HepG2 (cell line): ENCODE measurements around the gene ELMO2. TPM values are rescaled to one million over a fixed set of nuclear protein-coding genes. Genes with fewer than 3 reads are reported as not detected.
A peak's percentile ranks its signal among the peaks of the same experiment; 100 is the strongest.

ENCODE experiments used
- HNRNPL ChIP-seq: fragments of 200-400 bp; formaldehyde crosslinking; IDR thresholded peaks from 2 replicates; pipeline ENCODE4 v1.6.1; 2017; ENCODE audit warnings: mild to moderate bottlenecking, low read depth, low read length
- IKZF1 ChIP-seq: fragments of 450-650 bp; IDR thresholded peaks from 2 replicates; pipeline ENCODE4 v1.7.1; 2016
- NKX3-1 ChIP-seq: sonication (generic); formaldehyde crosslinking; IDR thresholded peaks from 2 replicates; pipeline ENCODE4 v1.5.0; 2020; ENCODE audit warnings: missing genetic modification reagents
- PLRG1 ChIP-seq: fragments of 450-650 bp; conservative IDR thresholded peaks from 2 replicates; pipeline ENCODE4 v1.6.1; 2016
- RFX3 ChIP-seq: IDR thresholded peaks from 2 replicates; pipeline ENCODE4 v1.6.1; 2016; ENCODE audit warnings: missing biosample characterization, missing genetic modification reagents
- SMC3 ChIP-seq: IDR thresholded peaks from 2 replicates; pipeline ENCODE4 v1.6.1; 2011; ENCODE audit warnings: low read length, improper control_type of control experiment
- SOX5 ChIP-seq: IDR thresholded peaks from 2 replicates; pipeline ENCODE4 v1.6.1; 2016; ENCODE audit warnings: borderline replicate concordance
- ZC3H4 ChIP-seq: sonication (generic); formaldehyde crosslinking; IDR thresholded peaks from 2 replicates; pipeline ENCODE4 v1.4.0; 2020; ENCODE audit warnings: missing genetic modification reagents, borderline replicate concordance
- ZMAT3 ChIP-seq: sonication (generic); formaldehyde crosslinking; conservative IDR thresholded peaks from 2 replicates; pipeline ENCODE4 v1.7.0; 2021; ENCODE audit warnings: missing genetic modification reagents
- ZMYM4 ChIP-seq: sonication (generic); formaldehyde crosslinking; IDR thresholded peaks from 2 replicates; pipeline ENCODE4 v1.8.1; 2023; ENCODE audit warnings: mild to moderate bottlenecking, missing genetic modification reagents
- ZNF296 ChIP-seq: sonication (generic); formaldehyde crosslinking; conservative IDR thresholded peaks from 2 replicates; pipeline ENCODE4 v1.5.0; 2020; ENCODE audit warnings: mild to moderate bottlenecking, missing genetic modification reagents
- ZNF33B ChIP-seq: sonication (generic); formaldehyde crosslinking; IDR thresholded peaks from 2 replicates; pipeline ENCODE4 v1.5.1; 2020; ENCODE audit warnings: mild to moderate bottlenecking, missing genetic modification reagents
- ZNF460 ChIP-seq: sonication (generic); formaldehyde crosslinking; IDR thresholded peaks from 2 replicates; pipeline ENCODE4 v1.5.1; 2020; ENCODE audit warnings: missing genetic modification reagents, mild to moderate bottlenecking, borderline replicate concordance
- ZNF567 ChIP-seq: sonication (generic); formaldehyde crosslinking; IDR thresholded peaks from 2 replicates; pipeline ENCODE4 v1.8.1; 2023; ENCODE audit warnings: mild to moderate bottlenecking, missing genetic modification reagents, borderline replicate concordance
- ZNF652 ChIP-seq: IDR thresholded peaks from 2 replicates; pipeline ENCODE4 v1.6.1; 2016; ENCODE audit warnings: low read depth, borderline replicate concordance
- ZNF883 ChIP-seq: sonication (generic); formaldehyde crosslinking; IDR thresholded peaks from 2 replicates; pipeline ENCODE4 v1.5.1; 2020; ENCODE audit warnings: mild to moderate bottlenecking, missing genetic modification reagents; ENCODE audit errors: not compliant biosample characterization
- ZZZ3 ChIP-seq: sonication (generic); formaldehyde crosslinking; IDR thresholded peaks from 2 replicates; pipeline ENCODE4 v1.4.0; 2020; ENCODE audit warnings: missing genetic modification reagents, mild to moderate bottlenecking, borderline replicate concordance
- polyA plus RNA-seq, 8 experiments: library from polyadenylated mRNA; depleted of rRNA in 3 of 8; stranded (reverse) in 7 of 8; unstranded in 1 of 8; fragments of >200 nt; fragmentation: Illumina TruSeq in 4 of 8; extraction: Trizol in 4 of 8; gene quantifications; 2 replicates each; pipeline versions ENCODE4 v1.2.1 to v1.2.3, GENCODE V29; 2011 to 2016; ENCODE audit warnings: low read depth in 4 of 8, missing spikeins in 1 of 8, mixed read lengths in 1 of 8; ENCODE audit not compliant: insufficient read depth in 1 of 8
- total RNA-seq, 5 experiments: library from RNA; depleted of rRNA; stranded (reverse); fragments of >200 nt; fragmentation: Illumina TruSeq; extraction: Trizol; gene quantifications; 2 replicates each; pipeline ENCODE4 v1.2.3, GENCODE V29; 2016; ENCODE audit warnings: low read depth in 1 of 5
- TF ChIP-seq, protein P1 (sequence below): sonication (generic); formaldehyde crosslinking; IDR thresholded peaks from 2 replicates; pipeline ENCODE4 v1.4.0; 2020; ENCODE audit warnings: missing genetic modification reagents, borderline replicate concordance
- TF ChIP-seq, protein P2 (sequence below): sonication (generic); formaldehyde crosslinking; IDR thresholded peaks from 2 replicates; pipeline ENCODE4 v1.5.0; 2020; ENCODE audit warnings: mild to moderate bottlenecking, missing genetic modification reagents, borderline replicate concordance
- TF ChIP-seq, protein P3 (sequence below): IDR thresholded peaks from 2 replicates; pipeline ENCODE4 v1.6.1; 2016

The ELMO2 gene
- total and polyA plus RNA-seq, 2 of the 13 experiments (the other 11 are each of a cell fraction or from before 2014, with no cell fraction given): 30.6 to 35.7 TPM

DNA sequence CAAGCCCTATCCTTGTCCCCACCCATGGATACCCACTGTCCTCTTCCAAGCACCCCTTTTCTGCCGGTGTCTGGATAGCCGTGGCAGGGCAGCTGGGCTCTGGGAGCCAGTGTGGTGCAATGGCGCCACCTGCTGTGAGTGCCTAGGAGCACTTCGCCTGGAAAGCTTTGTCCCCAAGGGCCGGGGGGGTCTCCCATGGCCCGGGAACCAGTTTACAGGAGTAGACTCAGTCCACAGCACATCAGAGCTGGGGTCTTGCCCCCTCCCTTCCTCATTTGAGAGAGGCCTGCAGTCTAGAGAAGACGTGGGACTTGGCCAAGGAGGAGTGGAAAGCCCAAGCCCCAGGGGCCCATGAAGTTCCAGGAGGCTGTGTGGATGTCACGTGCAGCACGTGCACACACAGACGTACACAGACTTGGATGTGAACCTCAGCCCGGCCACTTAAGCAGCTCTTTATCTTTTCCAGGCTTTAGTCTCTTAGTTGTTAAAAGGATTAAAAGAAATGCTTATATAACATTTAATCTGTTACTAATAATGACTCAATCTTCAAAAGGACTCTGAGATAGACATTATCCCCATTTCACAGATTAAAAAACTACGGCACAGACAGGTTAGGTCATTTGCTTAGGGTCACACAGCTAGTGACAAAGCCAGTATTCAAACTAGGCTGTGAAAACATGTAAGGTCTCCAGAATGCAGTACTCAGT, 57.2 kb downstream of the ELMO2 start (continued):
- TF ChIP-seq, protein P1, sequence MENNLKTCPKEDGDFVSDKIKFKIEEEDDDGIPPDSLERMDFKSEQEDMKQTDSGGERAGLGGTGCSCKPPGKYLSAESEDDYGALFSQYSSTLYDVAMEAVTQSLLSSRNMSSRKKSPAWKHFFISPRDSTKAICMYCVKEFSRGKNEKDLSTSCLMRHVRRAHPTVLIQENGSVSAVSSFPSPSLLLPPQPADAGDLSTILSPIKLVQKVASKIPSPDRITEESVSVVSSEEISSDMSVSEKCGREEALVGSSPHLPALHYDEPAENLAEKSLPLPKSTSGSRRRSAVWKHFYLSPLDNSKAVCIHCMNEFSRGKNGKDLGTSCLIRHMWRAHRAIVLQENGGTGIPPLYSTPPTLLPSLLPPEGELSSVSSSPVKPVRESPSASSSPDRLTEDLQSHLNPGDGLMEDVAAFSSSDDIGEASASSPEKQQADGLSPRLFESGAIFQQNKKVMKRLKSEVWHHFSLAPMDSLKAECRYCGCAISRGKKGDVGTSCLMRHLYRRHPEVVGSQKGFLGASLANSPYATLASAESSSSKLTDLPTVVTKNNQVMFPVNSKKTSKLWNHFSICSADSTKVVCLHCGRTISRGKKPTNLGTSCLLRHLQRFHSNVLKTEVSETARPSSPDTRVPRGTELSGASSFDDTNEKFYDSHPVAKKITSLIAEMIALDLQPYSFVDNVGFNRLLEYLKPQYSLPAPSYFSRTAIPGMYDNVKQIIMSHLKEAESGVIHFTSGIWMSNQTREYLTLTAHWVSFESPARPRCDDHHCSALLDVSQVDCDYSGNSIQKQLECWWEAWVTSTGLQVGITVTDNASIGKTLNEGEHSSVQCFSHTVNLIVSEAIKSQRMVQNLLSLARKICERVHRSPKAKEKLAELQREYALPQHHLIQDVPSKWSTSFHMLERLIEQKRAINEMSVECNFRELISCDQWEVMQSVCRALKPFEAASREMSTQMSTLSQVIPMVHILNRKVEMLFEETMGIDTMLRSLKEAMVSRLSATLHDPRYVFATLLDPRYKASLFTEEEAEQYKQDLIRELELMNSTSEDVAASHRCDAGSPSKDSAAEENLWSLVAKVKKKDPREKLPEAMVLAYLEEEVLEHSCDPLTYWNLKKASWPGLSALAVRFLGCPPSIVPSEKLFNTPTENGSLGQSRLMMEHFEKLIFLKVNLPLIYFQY (CRISPR knock-in tag): no peak
- TF ChIP-seq IKZF1 (no peak), ZNF652 (CRISPR knock-in tag) (no peak), ZNF460 (CRISPR knock-in tag) (no peak), ZMAT3 (CRISPR knock-in tag) (no peak), SOX5 (CRISPR knock-in tag) (no peak), ZMYM4 (CRISPR knock-in tag) (no peak), ZC3H4 (CRISPR knock-in tag) (no peak), HNRNPL (no peak), SMC3 (peak; percentile 58), ZNF883 (CRISPR knock-in tag) (no peak), PLRG1 (no peak), ZZZ3 (CRISPR knock-in tag) (no peak), ZNF296 (CRISPR knock-in tag) (no peak), ZNF567 (CRISPR knock-in tag) (no peak), ZNF33B (no peak), RFX3 (CRISPR knock-in tag) (no peak), NKX3-1 (CRISPR knock-in tag) (no peak)
- TF ChIP-seq, protein P2, sequence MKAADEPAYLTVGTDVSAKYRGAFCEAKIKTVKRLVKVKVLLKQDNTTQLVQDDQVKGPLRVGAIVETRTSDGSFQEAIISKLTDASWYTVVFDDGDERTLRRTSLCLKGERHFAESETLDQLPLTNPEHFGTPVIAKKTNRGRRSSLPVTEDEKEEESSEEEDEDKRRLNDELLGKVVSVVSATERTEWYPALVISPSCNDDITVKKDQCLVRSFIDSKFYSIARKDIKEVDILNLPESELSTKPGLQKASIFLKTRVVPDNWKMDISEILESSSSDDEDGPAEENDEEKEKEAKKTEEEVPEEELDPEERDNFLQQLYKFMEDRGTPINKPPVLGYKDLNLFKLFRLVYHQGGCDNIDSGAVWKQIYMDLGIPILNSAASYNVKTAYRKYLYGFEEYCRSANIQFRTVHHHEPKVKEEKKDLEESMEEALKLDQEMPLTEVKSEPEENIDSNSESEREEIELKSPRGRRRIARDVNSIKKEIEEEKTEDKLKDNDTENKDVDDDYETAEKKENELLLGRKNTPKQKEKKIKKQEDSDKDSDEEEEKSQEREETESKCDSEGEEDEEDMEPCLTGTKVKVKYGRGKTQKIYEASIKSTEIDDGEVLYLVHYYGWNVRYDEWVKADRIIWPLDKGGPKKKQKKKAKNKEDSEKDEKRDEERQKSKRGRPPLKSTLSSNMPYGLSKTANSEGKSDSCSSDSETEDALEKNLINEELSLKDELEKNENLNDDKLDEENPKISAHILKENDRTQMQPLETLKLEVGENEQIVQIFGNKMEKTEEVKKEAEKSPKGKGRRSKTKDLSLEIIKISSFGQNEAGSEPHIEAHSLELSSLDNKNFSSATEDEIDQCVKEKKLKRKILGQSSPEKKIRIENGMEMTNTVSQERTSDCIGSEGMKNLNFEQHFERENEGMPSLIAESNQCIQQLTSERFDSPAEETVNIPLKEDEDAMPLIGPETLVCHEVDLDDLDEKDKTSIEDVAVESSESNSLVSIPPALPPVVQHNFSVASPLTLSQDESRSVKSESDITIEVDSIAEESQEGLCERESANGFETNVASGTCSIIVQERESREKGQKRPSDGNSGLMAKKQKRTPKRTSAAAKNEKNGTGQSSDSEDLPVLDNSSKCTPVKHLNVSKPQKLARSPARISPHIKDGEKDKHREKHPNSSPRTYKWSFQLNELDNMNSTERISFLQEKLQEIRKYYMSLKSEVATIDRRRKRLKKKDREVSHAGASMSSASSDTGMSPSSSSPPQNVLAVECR: peak; percentile 26; the same call in 1 of the 2 replicates
- TF ChIP-seq, protein P3, sequence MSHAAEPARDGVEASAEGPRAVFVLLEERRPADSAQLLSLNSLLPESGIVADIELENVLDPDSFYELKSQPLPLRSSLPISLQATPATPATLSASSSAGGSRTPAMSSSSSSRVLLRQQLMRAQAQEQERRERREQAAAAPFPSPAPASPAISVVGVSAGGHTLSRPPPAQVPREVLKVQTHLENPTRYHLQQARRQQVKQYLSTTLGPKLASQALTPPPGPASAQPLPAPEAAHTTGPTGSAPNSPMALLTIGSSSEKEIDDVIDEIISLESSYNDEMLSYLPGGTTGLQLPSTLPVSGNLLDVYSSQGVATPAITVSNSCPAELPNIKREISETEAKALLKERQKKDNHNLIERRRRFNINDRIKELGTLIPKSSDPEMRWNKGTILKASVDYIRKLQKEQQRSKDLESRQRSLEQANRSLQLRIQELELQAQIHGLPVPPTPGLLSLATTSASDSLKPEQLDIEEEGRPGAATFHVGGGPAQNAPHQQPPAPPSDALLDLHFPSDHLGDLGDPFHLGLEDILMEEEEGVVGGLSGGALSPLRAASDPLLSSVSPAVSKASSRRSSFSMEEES: no peak
